HepG2 (cell line): ENCODE measurements around the gene METTL27. TPM values are rescaled to one million over a fixed set of nuclear protein-coding genes. Genes with fewer than 3 reads are reported as not detected.

Source experiments
- CEBPB ChIP-seq: IDR thresholded peaks from 2 replicates; pipeline ENCODE4 v1.6.1; 2011; ENCODE audit warnings: low read depth, low read length, improper control_type of control experiment, borderline replicate concordance
- GMEB2 ChIP-seq: IDR thresholded peaks from 2 replicates; pipeline ENCODE4 v1.6.1; 2016; ENCODE audit warnings: missing biosample characterization, missing genetic modification reagents, low read depth
- HNRNPK ChIP-seq: fragments of 200-400 bp; formaldehyde crosslinking; IDR thresholded peaks from 2 replicates; pipeline ENCODE4 v1.6.1; 2018; ENCODE audit warnings: low read length, low read depth, moderate library complexity, mild to moderate bottlenecking; ENCODE audit not compliant: poor library complexity, severe bottlenecking
- RAD21 ChIP-seq: fragments of 450-650 bp; formaldehyde crosslinking; IDR thresholded peaks from 2 replicates; pipeline ENCODE4 v1.5.0; 2020; ENCODE audit warnings: mild to moderate bottlenecking
- SMARCE1 ChIP-seq: fragments of 450-650 bp; IDR thresholded peaks from 2 replicates; pipeline ENCODE4 v1.6.1; 2017; ENCODE audit warnings: borderline replicate concordance
- SOX6 ChIP-seq, 2 experiments: fragments of 450-650 bp in 1 of 2; sonication (generic) in 1 of 2; formaldehyde crosslinking in 1 of 2; IDR thresholded peaks; 2 replicates each; pipeline versions ENCODE4 v1.4.0 to v1.6.1; 2017 to 2020; ENCODE audit warnings: antibody characterized with exemption in 1 of 2, mild to moderate bottlenecking in 1 of 2, missing genetic modification reagents in 1 of 2
- TAF15 ChIP-seq: fragments of 200-400 bp; formaldehyde crosslinking; IDR thresholded peaks from one replicate; pipeline ENCODE4 v1.6.1; 2018; ENCODE audit warnings: mild to moderate bottlenecking, low read depth, low read length; ENCODE audit not compliant: poor library complexity, severe bottlenecking
- YEATS2 ChIP-seq: sonication (generic); formaldehyde crosslinking; IDR thresholded peaks from 2 replicates; pipeline ENCODE4 v1.4.0; 2020; ENCODE audit warnings: missing genetic modification reagents, borderline replicate concordance
- ZKSCAN8 ChIP-seq: IDR thresholded peaks from 2 replicates; pipeline ENCODE4 v1.6.1; 2016; ENCODE audit warnings: borderline replicate concordance, missing genetic modification reagents, missing compliant biosample characterization
- ZNF260 ChIP-seq: sonication (generic); formaldehyde crosslinking; IDR thresholded peaks from 2 replicates; pipeline ENCODE4 v1.4.0; 2020; ENCODE audit warnings: missing genetic modification reagents, low read depth, mild to moderate bottlenecking, borderline replicate concordance
- ZNF276 ChIP-seq: sonication (generic); formaldehyde crosslinking; IDR thresholded peaks from 2 replicates; pipeline ENCODE4 v1.4.0; 2020; ENCODE audit warnings: mild to moderate bottlenecking, low read depth, missing genetic modification reagents
- ZNF678 ChIP-seq: sonication (generic); formaldehyde crosslinking; IDR thresholded peaks from 2 replicates; pipeline ENCODE4 v1.4.0; 2020; ENCODE audit warnings: mild to moderate bottlenecking, missing genetic modification reagents
- ZNF724P ChIP-seq: sonication (generic); formaldehyde crosslinking; IDR thresholded peaks from 2 replicates; pipeline ENCODE4 v1.8.0; 2022; ENCODE audit warnings: missing genetic modification reagents, borderline replicate concordance
- ZUFSP ChIP-seq: sonication (generic); formaldehyde crosslinking; IDR thresholded peaks from 2 replicates; pipeline ENCODE4 v1.9.0; 2021; ENCODE audit warnings: missing genetic modification reagents, mild to moderate bottlenecking, borderline replicate concordance
- polyA plus RNA-seq, 8 experiments: library from polyadenylated mRNA; depleted of rRNA in 3 of 8; stranded (reverse) in 7 of 8; unstranded in 1 of 8; fragments of >200 nt; fragmentation: Illumina TruSeq in 4 of 8; extraction: Trizol in 4 of 8; gene quantifications; 2 replicates each; pipeline versions ENCODE4 v1.2.1 to v1.2.3, GENCODE V29; 2011 to 2016; ENCODE audit warnings: low read depth in 4 of 8, missing spikeins in 1 of 8, mixed read lengths in 1 of 8; ENCODE audit not compliant: insufficient read depth in 1 of 8
- total RNA-seq, 5 experiments: library from RNA; depleted of rRNA; stranded (reverse); fragments of >200 nt; fragmentation: Illumina TruSeq; extraction: Trizol; gene quantifications; 2 replicates each; pipeline ENCODE4 v1.2.3, GENCODE V29; 2016; ENCODE audit warnings: low read depth in 1 of 5
- TF ChIP-seq, protein P1 (sequence below): sonication (generic); formaldehyde crosslinking; IDR thresholded peaks from 2 replicates; pipeline ENCODE4 v1.4.0; 2020; ENCODE audit warnings: missing genetic modification reagents, borderline replicate concordance
- TF ChIP-seq, protein P2 (sequence below): IDR thresholded peaks from 2 replicates; pipeline ENCODE4 v1.4.0; 2020; ENCODE audit warnings: mild to moderate bottlenecking, missing genetic modification reagents

Gene METTL27
- total and polyA plus RNA-seq, 2 of the 13 experiments (the other 11 are each of a cell fraction or from before 2014, with no cell fraction given) = 2.0 to 3.0 TPM

DNA sequence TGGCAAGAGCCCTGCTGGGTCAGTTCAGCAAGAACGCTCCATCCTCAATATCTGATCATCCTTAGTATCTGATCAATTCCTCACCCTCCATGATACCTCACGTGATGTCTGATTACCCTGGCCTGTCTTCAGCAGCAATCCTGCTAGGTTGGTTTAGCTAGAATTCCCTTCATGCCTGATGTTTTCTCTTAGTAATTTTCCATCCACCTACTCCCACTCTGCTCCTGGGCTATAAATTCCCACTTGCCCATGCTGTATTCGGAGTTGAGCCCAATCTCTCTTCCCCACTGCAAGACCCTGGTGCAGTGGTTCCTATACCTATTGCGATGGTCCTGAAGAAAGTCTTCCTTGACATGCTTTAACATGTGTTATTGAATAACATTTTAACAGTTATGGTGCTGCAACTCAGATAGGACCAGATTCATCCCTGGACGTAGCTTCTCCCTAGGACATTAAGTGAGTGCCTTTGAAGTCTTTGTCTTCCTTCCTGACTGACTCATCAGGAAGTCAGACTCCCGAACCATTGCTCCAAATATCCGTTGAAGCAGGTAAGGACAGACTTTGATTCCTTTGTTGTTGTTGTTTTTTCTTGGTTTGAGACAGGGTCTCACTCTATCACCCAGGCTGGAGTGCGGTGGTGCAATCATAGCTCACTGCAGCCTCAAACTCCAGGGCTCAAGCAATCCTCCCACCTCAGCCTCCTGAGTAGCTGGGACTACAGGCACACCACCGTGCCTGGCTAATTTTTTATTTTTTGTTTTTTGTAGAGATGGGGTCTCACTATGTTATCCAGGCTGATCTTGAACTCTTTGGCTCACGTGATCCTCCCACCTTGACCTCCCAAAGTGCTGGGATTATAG is 42.8 kb downstream of the METTL27 start (continued):
- TF ChIP-seq ZNF724P (CRISPR knock-in tag) (no peak), YEATS2 (no peak), ZUFSP (CRISPR knock-in tag) (no peak), CEBPB (no peak), SOX6 (IDR thresholded peaks at IDR 0.05) (no peak), SOX6 (CRISPR knock-in tag; IDR thresholded peaks at IDR 0.05) (no peak), ZNF678 (CRISPR knock-in tag) (no peak), GMEB2 (no peak), ZKSCAN8 (CRISPR knock-in tag) (no peak), SMARCE1 (no peak), TAF15 (no peak), ZNF260 (CRISPR knock-in tag) (no peak), HNRNPK (no peak), RAD21 (CRISPR knock-in tag) (no peak), ZNF276 (CRISPR knock-in tag) (no peak)
- TF ChIP-seq, protein P1, sequence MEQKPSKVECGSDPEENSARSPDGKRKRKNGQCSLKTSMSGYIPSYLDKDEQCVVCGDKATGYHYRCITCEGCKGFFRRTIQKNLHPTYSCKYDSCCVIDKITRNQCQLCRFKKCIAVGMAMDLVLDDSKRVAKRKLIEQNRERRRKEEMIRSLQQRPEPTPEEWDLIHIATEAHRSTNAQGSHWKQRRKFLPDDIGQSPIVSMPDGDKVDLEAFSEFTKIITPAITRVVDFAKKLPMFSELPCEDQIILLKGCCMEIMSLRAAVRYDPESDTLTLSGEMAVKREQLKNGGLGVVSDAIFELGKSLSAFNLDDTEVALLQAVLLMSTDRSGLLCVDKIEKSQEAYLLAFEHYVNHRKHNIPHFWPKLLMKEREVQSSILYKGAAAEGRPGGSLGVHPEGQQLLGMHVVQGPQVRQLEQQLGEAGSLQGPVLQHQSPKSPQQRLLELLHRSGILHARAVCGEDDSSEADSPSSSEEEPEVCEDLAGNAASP (CRISPR knock-in tag) = no peak
- TF ChIP-seq, protein P2, sequence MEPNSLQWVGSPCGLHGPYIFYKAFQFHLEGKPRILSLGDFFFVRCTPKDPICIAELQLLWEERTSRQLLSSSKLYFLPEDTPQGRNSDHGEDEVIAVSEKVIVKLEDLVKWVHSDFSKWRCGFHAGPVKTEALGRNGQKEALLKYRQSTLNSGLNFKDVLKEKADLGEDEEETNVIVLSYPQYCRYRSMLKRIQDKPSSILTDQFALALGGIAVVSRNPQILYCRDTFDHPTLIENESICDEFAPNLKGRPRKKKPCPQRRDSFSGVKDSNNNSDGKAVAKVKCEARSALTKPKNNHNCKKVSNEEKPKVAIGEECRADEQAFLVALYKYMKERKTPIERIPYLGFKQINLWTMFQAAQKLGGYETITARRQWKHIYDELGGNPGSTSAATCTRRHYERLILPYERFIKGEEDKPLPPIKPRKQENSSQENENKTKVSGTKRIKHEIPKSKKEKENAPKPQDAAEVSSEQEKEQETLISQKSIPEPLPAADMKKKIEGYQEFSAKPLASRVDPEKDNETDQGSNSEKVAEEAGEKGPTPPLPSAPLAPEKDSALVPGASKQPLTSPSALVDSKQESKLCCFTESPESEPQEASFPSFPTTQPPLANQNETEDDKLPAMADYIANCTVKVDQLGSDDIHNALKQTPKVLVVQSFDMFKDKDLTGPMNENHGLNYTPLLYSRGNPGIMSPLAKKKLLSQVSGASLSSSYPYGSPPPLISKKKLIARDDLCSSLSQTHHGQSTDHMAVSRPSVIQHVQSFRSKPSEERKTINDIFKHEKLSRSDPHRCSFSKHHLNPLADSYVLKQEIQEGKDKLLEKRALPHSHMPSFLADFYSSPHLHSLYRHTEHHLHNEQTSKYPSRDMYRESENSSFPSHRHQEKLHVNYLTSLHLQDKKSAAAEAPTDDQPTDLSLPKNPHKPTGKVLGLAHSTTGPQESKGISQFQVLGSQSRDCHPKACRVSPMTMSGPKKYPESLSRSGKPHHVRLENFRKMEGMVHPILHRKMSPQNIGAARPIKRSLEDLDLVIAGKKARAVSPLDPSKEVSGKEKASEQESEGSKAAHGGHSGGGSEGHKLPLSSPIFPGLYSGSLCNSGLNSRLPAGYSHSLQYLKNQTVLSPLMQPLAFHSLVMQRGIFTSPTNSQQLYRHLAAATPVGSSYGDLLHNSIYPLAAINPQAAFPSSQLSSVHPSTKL (CRISPR knock-in tag) = 0 out of 2 replicates have a peak, but pooled peaks have one; percentile 13
